Measurements from ENCODE around the gene TEX22.

GRCh38 chr14:105445290-105445689, 47.0 kb downstream of the TEX22 start:
- no peak for TF ChIP-seq CTCF (IDR thresholded peaks at IDR 0.05)
- no peak for TF ChIP-seq POLR2A (IDR thresholded peaks at IDR 0.05)
